ENCODE measurements around the gene ADCK2. TPM values are rescaled to one million over a fixed set of nuclear protein-coding genes. Genes with fewer than 3 reads are reported as not detected.

The ADCK2 gene
- total RNA-seq, 1 experiment from 2014 or later = 7.5 TPM

GRCh38 chr7:140677496-140677895 lies 4.8 kb downstream of the ADCK2 start:
- H3K9me3 ChIP-seq (ENCODE audit: low read depth, low read length, poor library complexity, severe bottlenecking) = no peaks in the 10 kb centered on the region
- no peak overlapping the region for H3K27ac ChIP-seq (ENCODE audit: low read depth, low read length, poor library complexity, severe bottlenecking)
- TF ChIP-seq EZH2 (IDR thresholded peaks at IDR 0.05; ENCODE audit: borderline replicate concordance, low read depth, low read length, poor library complexity, severe bottlenecking) = no peak
- no peaks in the 10 kb centered on the region for H3K36me3 ChIP-seq (ENCODE audit: insufficient read depth, low read length, poor library complexity, severe bottlenecking)
- ChIA-PET CTCF (no interaction called here), POLR2A (ENCODE audit: low non-redundant PET) (no interaction called here)
- no TSS peak for BruUV-seq (replicated peaks)
- intact Hi-C loops (cut with micrococcal nuclease; ENCODE audit: unreplicated experiment) = no loop called here
- no peak for DNase-seq (ENCODE audit: low spot score)
- H3K27me3 ChIP-seq (replicated peaks; ENCODE audit: insufficient read depth, low read depth, low read length, poor library complexity) = no peaks in the 10 kb centered on the region
- peaks cover 12% of the 10 kb centered on the region for H3K4me1 ChIP-seq (ENCODE audit: insufficient read depth, low read length, poor library complexity, severe bottlenecking)
- no peak overlapping the region for H3K4me3 ChIP-seq (ENCODE audit: low read depth, low read length, poor library complexity, severe bottlenecking)

GRCh38 chr7:140678081-140678815 lies 5.5 kb downstream of the ADCK2 start:
- ChIA-PET POLR2A (ENCODE audit: low non-redundant PET) (no interaction called here), CTCF (no interaction called here)
- no peak overlapping the region for H3K27ac ChIP-seq (ENCODE audit: low read depth, low read length, poor library complexity, severe bottlenecking)
- intact Hi-C loops (cut with micrococcal nuclease; ENCODE audit: unreplicated experiment) = no loop called here
- no TSS peak for BruUV-seq (replicated peaks)
- no peaks in the 10 kb centered on the region for H3K9me3 ChIP-seq (ENCODE audit: low read depth, low read length, poor library complexity, severe bottlenecking)
- H3K4me1 ChIP-seq (ENCODE audit: insufficient read depth, low read length, poor library complexity, severe bottlenecking) = peaks cover 11% of the 10 kb centered on the region
- no peaks in the 10 kb centered on the region for H3K36me3 ChIP-seq (ENCODE audit: insufficient read depth, low read length, poor library complexity, severe bottlenecking)
- no peak overlapping the region for H3K4me3 ChIP-seq (ENCODE audit: low read depth, low read length, poor library complexity, severe bottlenecking)
- DNase-seq (ENCODE audit: low spot score) = no peak
- no peaks in the 10 kb centered on the region for H3K27me3 ChIP-seq (replicated peaks; ENCODE audit: insufficient read depth, low read depth, low read length, poor library complexity)
- TF ChIP-seq CTCF (conservative IDR thresholded peaks at IDR 0.05; ENCODE audit: low read depth, low read length) (no peak), EZH2 (IDR thresholded peaks at IDR 0.05; ENCODE audit: borderline replicate concordance, low read depth, low read length, poor library complexity, severe bottlenecking) (no peak)

GRCh38 chr7:140678816-140679130 lies 6.0 kb downstream of the ADCK2 start:
- intact Hi-C loops (cut with micrococcal nuclease; ENCODE audit: unreplicated experiment) = no loop called here
- DNase-seq (ENCODE audit: low spot score) = no peak
- TF ChIP-seq CTCF (conservative IDR thresholded peaks at IDR 0.05; ENCODE audit: low read depth, low read length) (no peak), EZH2 (IDR thresholded peaks at IDR 0.05; ENCODE audit: borderline replicate concordance, low read depth, low read length, poor library complexity, severe bottlenecking) (no peak)
- H3K9me3 ChIP-seq (ENCODE audit: low read depth, low read length, poor library complexity, severe bottlenecking) = no peaks in the 10 kb centered on the region
- BruUV-seq (replicated peaks) = no TSS peak
- H3K36me3 ChIP-seq (ENCODE audit: insufficient read depth, low read length, poor library complexity, severe bottlenecking) = no peaks in the 10 kb centered on the region
- ChIA-PET CTCF (no interaction called here), POLR2A (ENCODE audit: low non-redundant PET) (no interaction called here)
- H3K27ac ChIP-seq (ENCODE audit: low read depth, low read length, poor library complexity, severe bottlenecking) = no peak overlapping the region
- no peaks in the 10 kb centered on the region for H3K27me3 ChIP-seq (replicated peaks; ENCODE audit: insufficient read depth, low read depth, low read length, poor library complexity)
- peaks cover 6% of the 10 kb centered on the region for H3K4me1 ChIP-seq (ENCODE audit: insufficient read depth, low read length, poor library complexity, severe bottlenecking)
- H3K4me3 ChIP-seq (ENCODE audit: low read depth, low read length, poor library complexity, severe bottlenecking) = no peak overlapping the region

- Histone ChIP-seq H3K36me3 (ENCODE audit: insufficient read depth, low read length, poor library complexity, severe bottlenecking) (no peaks in the 10 kb centered on the region), H3K27me3 (replicated peaks; ENCODE audit: insufficient read depth, low read depth, low read length, poor library complexity) (no peaks in the 10 kb centered on the region), H3K4me3 (ENCODE audit: low read depth, low read length, poor library complexity, severe bottlenecking) (no peak overlapping the region), H3K27ac (ENCODE audit: low read depth, low read length, poor library complexity, severe bottlenecking) (no peak overlapping the region), H3K9me3 (ENCODE audit: low read depth, low read length, poor library complexity, severe bottlenecking) (no peaks in the 10 kb centered on the region), H3K4me1 (ENCODE audit: insufficient read depth, low read length, poor library complexity, severe bottlenecking) (peaks cover 2% of the 10 kb centered on the region)
- ChIA-PET CTCF (no interaction called here), POLR2A (ENCODE audit: low non-redundant PET) (no interaction called here)
- intact Hi-C loops (cut with micrococcal nuclease; ENCODE audit: unreplicated experiment) = no loop called here
- no TSS peak for BruUV-seq (replicated peaks)
- no peak for DNase-seq (ENCODE audit: low spot score)
- TF ChIP-seq EZH2 (IDR thresholded peaks at IDR 0.05; ENCODE audit: borderline replicate concordance, low read depth, low read length, poor library complexity, severe bottlenecking) (no peak), CTCF (conservative IDR thresholded peaks at IDR 0.05; ENCODE audit: low read depth, low read length) (no peak)
Measured at GRCh38 chr7:140679186-140679585, 6.4 kb downstream of the ADCK2 start.

Measured in A673 (cell line).